ENCODE measurements around the gene SNX8. TPM values are rescaled to one million over a fixed set of nuclear protein-coding genes. Genes with fewer than 3 reads are reported as not detected.

SNX8 gene
- polyA plus RNA-seq, 1 donor from 2014 or later = 5.7 TPM

DNA sequence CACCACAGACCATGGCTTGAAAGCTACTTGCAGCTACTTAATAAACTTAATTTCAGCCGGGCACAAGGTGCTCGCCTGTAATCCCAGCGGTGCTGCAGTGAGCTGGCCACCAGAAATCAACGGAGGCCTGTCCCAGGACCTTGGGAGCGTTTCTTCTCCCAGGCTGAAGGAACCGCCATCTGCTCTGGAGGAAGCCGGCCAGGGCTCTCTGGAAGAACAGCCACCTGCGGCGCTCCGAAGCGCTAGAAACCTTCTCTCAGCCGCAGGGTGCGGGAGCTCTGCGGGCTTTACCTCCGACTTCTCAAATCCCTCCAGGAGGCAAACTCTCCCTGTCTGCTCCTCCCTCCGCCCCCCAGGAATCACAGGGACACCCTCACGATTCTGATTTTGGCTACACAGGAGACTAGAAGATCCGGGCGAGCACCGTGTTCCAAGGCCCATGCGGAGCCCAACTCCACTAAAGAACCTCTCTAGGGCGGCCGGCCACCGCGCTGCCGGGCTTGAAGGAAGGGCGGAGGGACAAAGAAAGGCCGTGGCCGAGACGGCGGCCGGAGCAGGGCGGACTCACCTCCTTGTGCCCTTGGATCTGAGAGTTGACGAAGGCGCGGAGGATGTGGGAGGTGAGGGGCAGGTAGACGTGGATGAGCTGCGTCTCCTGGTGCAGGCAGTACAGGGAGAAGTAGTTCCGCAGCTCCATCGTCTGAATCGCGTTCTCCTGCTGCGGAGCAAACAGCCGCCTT, 57.8 kb downstream of the SNX8 start:
- Histone ChIP-seq H4K20me1 (ENCODE audit: insufficient read depth) (no peaks in the 10 kb centered on the region), H3F3A (ENCODE audit: insufficient read depth, low read length, poor library complexity, severe bottlenecking) (no peaks in the 10 kb centered on the region), H3K27me3 (ENCODE audit: insufficient read depth, low read depth, low read length) (no peaks in the 10 kb centered on the region), H2AFZ (ENCODE audit: low read depth, low read length) (no peak overlapping the region), H3K36me3 (ENCODE audit: insufficient read depth, low read length) (no peaks in the 10 kb centered on the region), H3K27ac (ENCODE audit: low read length) (no peak overlapping the region), H3K9me2 (ENCODE audit: insufficient read depth, low read length) (no peaks in the 10 kb centered on the region), H3K4me2 (ENCODE audit: low read length) (no peak overlapping the region), H3K9me3 (ENCODE audit: low read length) (no peaks in the 10 kb centered on the region), H3K79me2 (replicated peaks; ENCODE audit: insufficient read depth, low read length) (no peaks in the 10 kb centered on the region), H3K9ac (ENCODE audit: low read length) (no peak overlapping the region), H3K4me3 (ENCODE audit: low read length) (no peak overlapping the region)
- TF ChIP-seq SMC3 (conservative IDR thresholded peaks at IDR 0.05; ENCODE audit: poor library complexity) (no peak), RAD21 (conservative IDR thresholded peaks at IDR 0.05) (no peak), EP300 (conservative IDR thresholded peaks at IDR 0.05; ENCODE audit: poor library complexity, severe bottlenecking) (no peak), POLR2AphosphoS5 (IDR thresholded peaks at IDR 0.05) (no peak), TAF1 (IDR thresholded peaks at IDR 0.05; ENCODE audit: low read depth) (no peak), EZH2 (IDR thresholded peaks at IDR 0.05; ENCODE audit: borderline replicate concordance, insufficient read depth, low read length, poor library complexity, severe bottlenecking) (no peak), MXI1 (conservative IDR thresholded peaks at IDR 0.05; ENCODE audit: poor library complexity, severe bottlenecking) (no peak)
- TF ChIP-seq, protein P1, sequence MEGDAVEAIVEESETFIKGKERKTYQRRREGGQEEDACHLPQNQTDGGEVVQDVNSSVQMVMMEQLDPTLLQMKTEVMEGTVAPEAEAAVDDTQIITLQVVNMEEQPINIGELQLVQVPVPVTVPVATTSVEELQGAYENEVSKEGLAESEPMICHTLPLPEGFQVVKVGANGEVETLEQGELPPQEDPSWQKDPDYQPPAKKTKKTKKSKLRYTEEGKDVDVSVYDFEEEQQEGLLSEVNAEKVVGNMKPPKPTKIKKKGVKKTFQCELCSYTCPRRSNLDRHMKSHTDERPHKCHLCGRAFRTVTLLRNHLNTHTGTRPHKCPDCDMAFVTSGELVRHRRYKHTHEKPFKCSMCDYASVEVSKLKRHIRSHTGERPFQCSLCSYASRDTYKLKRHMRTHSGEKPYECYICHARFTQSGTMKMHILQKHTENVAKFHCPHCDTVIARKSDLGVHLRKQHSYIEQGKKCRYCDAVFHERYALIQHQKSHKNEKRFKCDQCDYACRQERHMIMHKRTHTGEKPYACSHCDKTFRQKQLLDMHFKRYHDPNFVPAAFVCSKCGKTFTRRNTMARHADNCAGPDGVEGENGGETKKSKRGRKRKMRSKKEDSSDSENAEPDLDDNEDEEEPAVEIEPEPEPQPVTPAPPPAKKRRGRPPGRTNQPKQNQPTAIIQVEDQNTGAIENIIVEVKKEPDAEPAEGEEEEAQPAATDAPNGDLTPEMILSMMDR (IDR thresholded peaks at IDR 0.05; ENCODE audit: poor library complexity, severe bottlenecking) = no peak
- TF ChIP-seq, protein P2, sequence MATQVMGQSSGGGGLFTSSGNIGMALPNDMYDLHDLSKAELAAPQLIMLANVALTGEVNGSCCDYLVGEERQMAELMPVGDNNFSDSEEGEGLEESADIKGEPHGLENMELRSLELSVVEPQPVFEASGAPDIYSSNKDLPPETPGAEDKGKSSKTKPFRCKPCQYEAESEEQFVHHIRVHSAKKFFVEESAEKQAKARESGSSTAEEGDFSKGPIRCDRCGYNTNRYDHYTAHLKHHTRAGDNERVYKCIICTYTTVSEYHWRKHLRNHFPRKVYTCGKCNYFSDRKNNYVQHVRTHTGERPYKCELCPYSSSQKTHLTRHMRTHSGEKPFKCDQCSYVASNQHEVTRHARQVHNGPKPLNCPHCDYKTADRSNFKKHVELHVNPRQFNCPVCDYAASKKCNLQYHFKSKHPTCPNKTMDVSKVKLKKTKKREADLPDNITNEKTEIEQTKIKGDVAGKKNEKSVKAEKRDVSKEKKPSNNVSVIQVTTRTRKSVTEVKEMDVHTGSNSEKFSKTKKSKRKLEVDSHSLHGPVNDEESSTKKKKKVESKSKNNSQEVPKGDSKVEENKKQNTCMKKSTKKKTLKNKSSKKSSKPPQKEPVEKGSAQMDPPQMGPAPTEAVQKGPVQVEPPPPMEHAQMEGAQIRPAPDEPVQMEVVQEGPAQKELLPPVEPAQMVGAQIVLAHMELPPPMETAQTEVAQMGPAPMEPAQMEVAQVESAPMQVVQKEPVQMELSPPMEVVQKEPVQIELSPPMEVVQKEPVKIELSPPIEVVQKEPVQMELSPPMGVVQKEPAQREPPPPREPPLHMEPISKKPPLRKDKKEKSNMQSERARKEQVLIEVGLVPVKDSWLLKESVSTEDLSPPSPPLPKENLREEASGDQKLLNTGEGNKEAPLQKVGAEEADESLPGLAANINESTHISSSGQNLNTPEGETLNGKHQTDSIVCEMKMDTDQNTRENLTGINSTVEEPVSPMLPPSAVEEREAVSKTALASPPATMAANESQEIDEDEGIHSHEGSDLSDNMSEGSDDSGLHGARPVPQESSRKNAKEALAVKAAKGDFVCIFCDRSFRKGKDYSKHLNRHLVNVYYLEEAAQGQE (IDR thresholded peaks at IDR 0.05; ENCODE audit: borderline replicate concordance) = no peak

DNA sequence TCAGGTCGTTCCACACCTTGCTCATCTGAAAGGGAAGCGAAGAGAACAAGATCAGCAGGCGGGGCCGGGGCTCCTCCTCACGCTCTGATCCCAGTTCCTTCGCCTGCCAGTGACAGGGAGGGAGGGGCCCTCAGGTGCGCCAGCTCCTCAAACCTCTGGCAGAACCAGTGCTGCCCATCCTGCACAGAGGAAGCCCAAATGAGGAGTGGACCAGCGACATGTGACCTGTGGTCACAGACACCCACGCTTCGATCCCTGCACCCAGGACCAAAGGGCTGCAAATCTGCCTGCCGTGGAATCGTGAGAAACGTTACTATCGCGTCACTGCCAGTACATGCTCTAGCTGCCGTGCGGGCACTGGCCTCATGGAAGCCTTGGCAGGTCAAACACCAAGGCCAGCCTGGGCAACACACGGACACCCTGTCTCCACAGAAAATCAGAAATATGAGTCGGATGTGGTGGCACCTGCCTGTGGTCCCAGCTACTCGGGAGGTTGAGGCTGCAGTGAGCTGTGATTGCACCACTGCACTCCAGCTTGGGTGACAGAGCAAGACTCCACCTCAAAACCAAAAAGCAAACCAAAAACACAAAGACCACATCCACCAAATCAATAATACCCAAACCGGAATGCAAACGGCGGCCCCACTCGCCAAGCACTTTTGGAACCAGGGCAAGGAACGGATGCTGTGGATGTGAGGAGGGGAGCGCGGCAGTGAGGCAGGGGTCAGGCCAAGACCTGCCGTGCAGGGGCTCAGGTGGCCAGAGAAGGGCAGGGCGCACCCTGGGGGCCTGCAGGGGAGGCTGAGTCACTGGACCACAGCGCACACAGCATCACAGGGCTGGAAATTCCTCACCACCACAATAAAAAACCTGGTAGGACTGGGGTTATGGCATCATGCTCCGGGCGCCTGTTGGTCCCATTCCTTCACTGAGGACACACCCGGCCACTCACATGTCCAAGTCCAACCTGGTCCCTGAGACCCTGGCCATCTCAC, 58.8 kb downstream of the SNX8 start:
- no peak overlapping the region for H2AFZ ChIP-seq (ENCODE audit: low read depth, low read length)
- H3K36me3 ChIP-seq (ENCODE audit: insufficient read depth, low read length) = no peaks in the 10 kb centered on the region
- no peak for TF ChIP-seq RAD21 (conservative IDR thresholded peaks at IDR 0.05)
- TF ChIP-seq TAF1 (IDR thresholded peaks at IDR 0.05; ENCODE audit: low read depth) = no peak
- TF ChIP-seq, protein P2 (IDR thresholded peaks at IDR 0.05; ENCODE audit: borderline replicate concordance) = no peak
- TF ChIP-seq EZH2 (IDR thresholded peaks at IDR 0.05; ENCODE audit: borderline replicate concordance, insufficient read depth, low read length, poor library complexity, severe bottlenecking) = no peak
- no peak for TF ChIP-seq EP300 (conservative IDR thresholded peaks at IDR 0.05; ENCODE audit: poor library complexity, severe bottlenecking)
- TF ChIP-seq, protein P1 (IDR thresholded peaks at IDR 0.05; ENCODE audit: poor library complexity, severe bottlenecking) = no peak
- TF ChIP-seq SMC3 (conservative IDR thresholded peaks at IDR 0.05; ENCODE audit: poor library complexity) = no peak
- TF ChIP-seq MXI1 (conservative IDR thresholded peaks at IDR 0.05; ENCODE audit: poor library complexity, severe bottlenecking) = no peak
- no peak for TF ChIP-seq POLR2AphosphoS5 (IDR thresholded peaks at IDR 0.05)
- H3K9me3 ChIP-seq (ENCODE audit: low read length) = no peaks in the 10 kb centered on the region
- H3K4me2 ChIP-seq (ENCODE audit: low read length) = no peak overlapping the region
- no peak overlapping the region for H3K27ac ChIP-seq (ENCODE audit: low read length)
- H3K9me2 ChIP-seq (ENCODE audit: insufficient read depth, low read length) = no peaks in the 10 kb centered on the region
- no peaks in the 10 kb centered on the region for H3F3A ChIP-seq (ENCODE audit: insufficient read depth, low read length, poor library complexity, severe bottlenecking)
- H3K9ac ChIP-seq (ENCODE audit: low read length) = no peak overlapping the region
- H3K27me3 ChIP-seq (ENCODE audit: insufficient read depth, low read depth, low read length) = no peaks in the 10 kb centered on the region
- no peak overlapping the region for H3K4me3 ChIP-seq (ENCODE audit: low read length)
- H3K79me2 ChIP-seq (replicated peaks; ENCODE audit: insufficient read depth, low read length) = no peaks in the 10 kb centered on the region
- H4K20me1 ChIP-seq (ENCODE audit: insufficient read depth) = no peaks in the 10 kb centered on the region

All from neural cell (in vitro differentiated cells).